Prostate gland (tissue), 2 donors: ENCODE results near the gene ANTKMT. TPM values are rescaled to one million over a fixed set of nuclear protein-coding genes. Genes with fewer than 3 reads are reported as not detected.

Source experiments
- DNase-seq: peaks from one replicate; pipeline ENCODE4 v3.0.0-alpha.2; 2019; ENCODE audit warnings: low spot score
- H3K27ac ChIP-seq, 2 donors: fragments of 200-600 bp; sonication (generic); 2 replicates each; pipeline ENCODE4 v1.5.1; 2017 to 2019
- H3K27me3 ChIP-seq: fragments of 200-600 bp; sonication (generic); replicated peaks from 2 replicates; pipeline ENCODE4 v1.5.1; 2019; ENCODE audit not compliant: insufficient read depth
- H3K36me3 ChIP-seq, 2 donors: fragments of 200-600 bp; sonication (generic); 1 replicate in 1 of 2; 2 replicates in 1 of 2; pipeline versions ENCODE4 v1.5.1 to v1.8.1; 2017 to 2019
- H3K4me1 ChIP-seq: fragments of 200-600 bp; sonication (generic); replicated peaks from 2 replicates; pipeline ENCODE4 v1.5.1; 2019
- H3K4me3 ChIP-seq, 2 donors: fragments of 200-600 bp; sonication (generic); 2 replicates each; pipeline ENCODE4 v1.5.1; 2017 to 2019
- H3K9me3 ChIP-seq: fragments of 200-600 bp; sonication (generic); 2 replicates; pipeline ENCODE4 v1.5.1; 2017
- CTCF ChIP-seq, 4 experiments: fragments of 200-600 bp in 2 of 4; fragments of 450-650 bp in 2 of 4; sonication (generic) in 2 of 4; IDR thresholded peaks; 1 replicate in 3 of 4; 2 replicates in 1 of 4; pipeline ENCODE4 v1.5.1; 2016 to 2019; ENCODE audit warnings: antibody characterized with exemption in 4 of 4, mild to moderate bottlenecking in 2 of 4, moderate library complexity in 2 of 4
- POLR2A ChIP-seq: fragments of 450-650 bp; IDR thresholded peaks from one replicate; pipeline ENCODE4 v1.6.1; 2016; ENCODE audit warnings: antibody characterized with exemption, mild to moderate bottlenecking
- POLR2AphosphoS5 ChIP-seq: sonication (generic); formaldehyde crosslinking; IDR thresholded peaks from one replicate; pipeline ENCODE4 v1.6.1; 2017; ENCODE audit warnings: antibody characterized with exemption
- WGBS: methylation state at CpG from one replicate; pipeline ENCODE4 v1.1.5; 2018; 5-methylcytosine and 5-hydroxymethylcytosine counted together
- intact Hi-C: fragments of 100-400 bp; cut with DNase I; formaldehyde crosslinking; loops from one replicate; pipeline ENCODE4 v1.14.2; 2022
- total RNA-seq, 2 donors: library from RNA; depleted of rRNA; stranded (reverse); fragments of >200 nt; gene quantifications; one replicate each; pipeline ENCODE4 v1.1.0, GENCODE V29; 2016

ANTKMT gene
- total RNA-seq, 2 donors from 2014 or later = 55.3 to 73.1 TPM

GRCh38 chr16:760545-761343 is 39.8 kb downstream of the ANTKMT start, which contains the start of gene MSLN:
TSS of gene MSLN (plus strand) at chr16:760734. CDS start at chr16:762681, 1,947 bp downstream.
- intact Hi-C loops = no loop called here
- DNase-seq = no peak
- H3K27me3 ChIP-seq = no peaks in the 10 kb centered on the region
- TF ChIP-seq POLR2AphosphoS5 (no peak), POLR2A (no peak), CTCF (IDR thresholded peaks at IDR 0.05) (no peak)
- H3K9me3 ChIP-seq = no peaks in the 10 kb centered on the region
- H3K36me3 ChIP-seq = no peaks in the 10 kb centered on the region
- H3K4me1 ChIP-seq = no peaks in the 10 kb centered on the region
- H3K27ac ChIP-seq = no peak within 1 kb of the TSS
- no peak within 1 kb of the TSS for H3K4me3 ChIP-seq
- 74% methylated on average over 37 of the region's 37 CpGs for WGBS

GRCh38 chr16:761625-762513 is 40.9 kb downstream of the ANTKMT start:
- Histone ChIP-seq H3K36me3 (no peaks in the 10 kb centered on the region), H3K27ac (no peak overlapping the region), H3K9me3 (no peaks in the 10 kb centered on the region), H3K4me3 (no peak overlapping the region), H3K4me1 (no peaks in the 10 kb centered on the region), H3K27me3 (no peaks in the 10 kb centered on the region)
- no peak for TF ChIP-seq CTCF (IDR thresholded peaks at IDR 0.05)
- no peak for TF ChIP-seq POLR2AphosphoS5
- no peak for TF ChIP-seq POLR2A
- intact Hi-C loops = no loop called here
- 80% methylated on average over 21 of the region's 22 CpGs for WGBS
- DNase-seq = no peak

GRCh38 chr16:762595-763268 is 41.8 kb downstream of the ANTKMT start:
- H3K4me1 ChIP-seq = no peaks in the 10 kb centered on the region
- intact Hi-C loops = no loop called here
- H3K27ac ChIP-seq = no peak overlapping the region
- H3K9me3 ChIP-seq = no peaks in the 10 kb centered on the region
- 79% methylated on average over 16 of the region's 17 CpGs for WGBS
- no peak for DNase-seq
- TF ChIP-seq CTCF (IDR thresholded peaks at IDR 0.05) (no peak), POLR2AphosphoS5 (no peak), POLR2A (no peak)
- no peak overlapping the region for H3K4me3 ChIP-seq
- H3K36me3 ChIP-seq = no peaks in the 10 kb centered on the region
- H3K27me3 ChIP-seq = no peaks in the 10 kb centered on the region

- 81% methylated on average over 18 of the region's 21 CpGs for WGBS
- no peaks in the 10 kb centered on the region for H3K9me3 ChIP-seq
- H3K27ac ChIP-seq = no peak overlapping the region
- no peak for DNase-seq
- no peak for TF ChIP-seq POLR2AphosphoS5
- no peak for TF ChIP-seq POLR2A
- TF ChIP-seq CTCF (IDR thresholded peaks at IDR 0.05) = no peak
- no peak overlapping the region for H3K4me3 ChIP-seq
- H3K4me1 ChIP-seq = no peaks in the 10 kb centered on the region
- H3K27me3 ChIP-seq = no peaks in the 10 kb centered on the region
- intact Hi-C loops = no loop called here
- H3K36me3 ChIP-seq = no peaks in the 10 kb centered on the region
Observed at GRCh38 chr16:763369-764183, 42.6 kb downstream of the ANTKMT start.
